Cerebellar cortex (tissue), 1 donor: ENCODE results near the gene PNCK.
"Not testable (repeated sequence)": the region's sequence is repeated elsewhere in the genome, so short reads cannot be mapped to it uniquely, and the experiment has no call there.

Experiments used
- DNase-seq: peaks from one replicate; pipeline ENCODE4 v3.0.0-alpha.2; 2015; ENCODE audit warnings: low spot score

The PNCK gene

DNA sequence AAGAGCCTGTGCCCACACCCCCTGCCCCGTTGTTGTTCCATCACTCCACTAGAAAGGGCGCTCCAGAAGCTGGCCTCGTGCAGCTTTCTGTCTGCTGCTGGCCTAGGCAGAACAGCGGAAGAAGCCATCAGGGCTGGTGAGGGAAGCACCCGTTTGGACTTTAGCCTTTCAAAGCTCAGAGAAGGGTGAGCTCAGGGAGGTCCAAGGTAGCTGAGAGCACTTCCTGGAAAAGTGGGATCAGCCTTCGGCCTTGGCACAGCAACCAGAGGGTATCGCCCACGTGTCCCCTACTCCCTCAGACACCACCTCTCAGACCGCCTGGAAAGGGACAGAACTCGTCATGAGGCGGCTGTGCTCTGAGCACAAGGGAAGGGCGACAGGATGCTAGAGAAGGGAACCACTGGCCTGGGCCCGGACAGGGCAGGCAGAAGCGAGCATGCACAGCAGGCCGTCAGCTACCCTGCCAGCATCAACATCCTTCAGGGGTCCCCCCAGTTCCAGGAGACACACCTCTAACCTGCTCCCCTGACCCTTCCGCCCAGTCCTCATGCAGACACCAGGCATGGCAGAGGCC is 25.7 kb upstream of the PNCK start:
- DNase-seq = not testable (repeated sequence)

DNA sequence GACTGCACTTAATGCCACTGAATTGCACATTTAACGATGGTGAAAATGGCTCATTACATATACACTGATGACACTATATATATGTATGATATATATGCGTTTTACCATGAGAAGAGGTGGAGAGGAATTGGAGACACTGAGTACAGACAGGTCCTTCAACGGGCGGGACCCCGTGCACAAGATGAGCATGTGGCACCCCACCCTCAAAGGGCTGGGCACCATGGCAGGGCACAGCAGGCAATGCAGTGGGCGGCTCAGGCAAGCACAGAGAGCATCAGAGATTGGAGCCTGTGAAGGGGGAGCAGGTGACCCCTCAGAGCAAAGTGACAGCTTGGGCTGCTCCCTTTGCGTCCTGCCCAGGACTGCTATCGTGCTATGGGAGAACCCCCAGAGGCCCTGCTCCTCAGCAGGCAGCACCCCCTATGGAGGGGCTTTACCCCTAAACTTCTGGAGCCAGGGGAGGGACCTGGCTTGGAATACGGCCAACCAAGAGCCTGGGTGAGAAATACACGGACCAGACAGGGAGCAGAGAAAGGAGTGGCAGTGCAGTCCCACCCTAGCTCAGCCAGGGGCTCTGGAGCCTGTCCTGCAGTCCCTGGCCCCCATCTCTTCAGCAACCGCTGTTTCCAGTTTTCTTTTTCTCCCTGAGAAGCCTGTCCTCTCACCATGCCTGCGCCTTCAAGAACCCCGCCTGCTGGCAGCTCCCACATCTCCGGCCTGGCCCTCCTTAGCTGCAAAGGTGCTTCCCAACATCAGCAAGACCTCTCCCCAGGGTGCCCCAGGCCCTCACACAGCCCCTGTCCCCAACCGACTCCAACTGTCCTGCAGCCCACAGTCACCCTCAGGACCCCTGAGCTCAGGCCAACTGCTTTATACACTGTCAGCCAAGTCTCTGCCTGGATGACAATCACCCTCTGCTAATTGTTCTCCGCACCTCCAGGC is 24.6 kb upstream of the PNCK start:
- DNase-seq = no peak

GRCh38 chrX:153696986-153697722 is 23.5 kb upstream of the PNCK start:
- DNase-seq = not testable (repeated sequence)

DNA sequence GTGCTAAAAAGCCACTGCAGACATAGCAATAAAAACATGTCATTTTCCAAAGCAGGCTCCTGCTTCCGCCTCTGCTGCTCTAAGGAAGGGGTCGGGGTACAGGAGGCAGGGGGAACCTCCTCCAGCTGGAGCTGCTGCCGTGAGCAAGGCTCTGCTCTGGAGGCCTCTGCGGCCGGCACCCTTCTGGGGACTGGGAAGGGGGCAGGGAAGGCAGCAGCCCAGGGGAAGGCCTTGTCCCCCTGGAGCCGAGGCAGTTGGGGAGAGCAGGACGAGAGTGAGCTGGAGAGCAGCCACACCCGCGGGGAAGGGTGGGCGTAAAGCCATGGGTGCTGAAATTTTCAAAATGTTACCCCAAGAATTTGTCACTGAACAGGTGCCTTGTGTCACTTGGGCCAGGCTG is 22.9 kb upstream of the PNCK start:
- DNase-seq = not testable (repeated sequence)

DNA sequence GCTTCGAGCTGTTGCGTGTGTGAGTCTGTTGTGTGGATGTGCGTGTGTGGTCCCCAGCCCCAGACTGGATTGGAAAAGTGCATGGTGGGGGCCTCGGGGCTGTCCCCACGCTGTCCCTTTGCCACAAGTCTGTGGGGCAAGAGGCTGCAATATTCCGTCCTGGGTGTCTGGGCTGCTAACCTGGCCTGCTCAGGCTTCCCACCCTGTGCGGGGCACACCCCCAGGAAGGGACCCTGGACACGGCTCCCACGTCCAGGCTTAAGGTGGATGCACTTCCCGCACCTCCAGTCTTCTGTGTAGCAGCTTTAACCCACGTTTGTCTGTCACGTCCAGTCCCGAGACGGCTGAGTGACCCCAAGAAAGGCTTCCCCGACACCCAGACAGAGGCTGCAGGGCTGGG is 22.5 kb upstream of the PNCK start:
- no peak for DNase-seq

- no peak for DNase-seq
Measured at GRCh38 chrX:153694687-153695270, 21.2 kb upstream of the PNCK start.

DNA sequence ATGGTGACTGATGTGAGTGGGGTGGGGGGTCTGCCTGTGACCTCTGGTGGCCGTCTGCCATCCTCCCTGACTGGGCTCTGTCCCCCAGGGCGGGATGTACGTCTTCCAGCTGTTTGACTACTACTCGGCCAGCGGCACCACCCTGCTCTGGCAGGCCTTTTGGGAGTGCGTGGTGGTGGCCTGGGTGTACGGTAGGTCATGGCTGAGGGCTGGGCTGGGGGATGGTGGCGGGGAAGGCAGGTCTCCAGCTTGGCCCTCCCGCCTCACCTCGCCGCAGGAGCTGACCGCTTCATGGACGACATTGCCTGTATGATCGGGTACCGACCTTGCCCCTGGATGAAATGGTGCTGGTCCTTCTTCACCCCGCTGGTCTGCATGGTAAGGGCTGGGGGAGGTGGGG is 20.6 kb upstream of the PNCK start:
- DNase-seq = not testable (repeated sequence)

- DNase-seq = no peak
Measured at GRCh38 chrX:153693216-153694086, 19.8 kb upstream of the PNCK start.

- no peak for DNase-seq
Measured at GRCh38 chrX:153692611-153693156, 19.1 kb upstream of the PNCK start.

- no peak for DNase-seq
Measured at GRCh38 chrX:153692003-153692402, 18.4 kb upstream of the PNCK start.

DNA sequence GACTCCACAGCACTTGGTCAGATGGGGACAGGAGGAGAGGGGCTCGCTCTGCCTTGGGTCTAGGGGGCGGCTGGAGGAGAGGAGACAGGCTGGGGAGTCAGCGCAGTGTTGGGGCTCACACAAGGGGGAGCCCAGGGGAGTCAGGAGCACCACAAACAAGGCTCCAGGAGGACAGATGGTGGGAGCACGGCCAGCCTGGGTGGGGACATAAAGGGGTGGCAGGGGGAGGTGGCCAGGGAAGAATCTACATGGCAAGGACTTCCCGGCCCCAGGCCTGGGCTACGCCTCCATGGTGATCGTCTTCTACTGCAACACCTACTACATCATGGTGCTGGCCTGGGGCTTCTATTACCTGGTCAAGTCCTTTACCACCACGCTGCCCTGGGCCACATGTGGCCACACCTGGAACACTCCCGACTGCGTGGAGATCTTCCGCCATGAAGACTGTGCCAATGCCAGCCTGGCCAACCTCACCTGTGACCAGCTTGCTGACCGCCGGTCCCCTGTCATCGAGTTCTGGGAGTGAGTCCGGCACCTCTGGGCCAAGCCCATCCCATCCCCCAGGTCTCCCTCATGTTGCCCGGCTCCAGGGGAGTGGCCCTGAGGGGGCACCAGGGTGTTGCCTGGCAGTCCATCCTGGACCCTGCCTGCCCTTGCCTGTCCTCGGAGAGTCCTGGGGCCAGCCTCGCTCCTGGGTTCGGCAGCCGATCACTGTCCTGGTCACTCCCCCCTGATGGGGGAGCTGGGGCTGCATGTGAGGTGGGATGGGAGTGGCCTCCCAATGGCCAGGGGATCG is 17.6 kb upstream of the PNCK start:
- not testable (repeated sequence) for DNase-seq

DNA sequence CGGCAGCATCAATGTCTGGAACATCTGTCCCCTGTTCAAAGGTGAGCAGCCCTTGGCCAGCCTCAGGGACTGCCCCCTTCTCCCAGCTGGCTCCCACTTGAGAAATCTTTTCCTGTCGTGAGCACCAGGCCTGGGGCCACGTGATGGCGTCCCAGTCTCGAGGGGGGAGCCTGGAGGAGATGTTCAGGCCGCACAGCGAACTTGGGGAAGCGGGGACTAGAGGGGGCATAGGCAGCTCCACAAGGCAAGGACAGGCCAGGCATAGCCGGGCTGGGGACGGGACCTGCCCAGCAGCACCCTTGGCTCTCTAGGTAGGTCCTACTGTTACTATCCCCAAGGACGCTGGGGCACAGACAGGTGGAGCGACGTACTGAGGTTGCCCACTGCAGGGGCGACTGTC is 16.9 kb upstream of the PNCK start:
- no peak for DNase-seq

GRCh38 chrX:153689654-153690465 is 16.2 kb upstream of the PNCK start:
- no peak for DNase-seq

GRCh38 chrX:153688911-153689590 is 15.4 kb upstream of the PNCK start:
- DNase-seq = no peak

DNA sequence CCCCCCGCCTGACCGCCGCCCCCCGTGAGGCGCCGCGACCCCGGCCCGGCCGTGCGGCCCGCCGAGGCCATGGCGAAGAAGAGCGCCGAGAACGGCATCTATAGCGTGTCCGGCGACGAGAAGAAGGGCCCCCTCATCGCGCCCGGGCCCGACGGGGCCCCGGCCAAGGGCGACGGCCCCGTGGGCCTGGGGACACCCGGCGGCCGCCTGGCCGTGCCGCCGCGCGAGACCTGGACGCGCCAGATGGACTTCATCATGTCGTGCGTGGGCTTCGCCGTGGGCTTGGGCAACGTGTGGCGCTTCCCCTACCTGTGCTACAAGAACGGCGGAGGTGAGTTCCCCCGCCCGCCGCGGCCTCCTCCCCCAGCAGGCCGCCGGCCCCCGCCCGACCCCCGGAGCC is 14.9 kb upstream of the PNCK start:
- DNase-seq = no peak

DNA sequence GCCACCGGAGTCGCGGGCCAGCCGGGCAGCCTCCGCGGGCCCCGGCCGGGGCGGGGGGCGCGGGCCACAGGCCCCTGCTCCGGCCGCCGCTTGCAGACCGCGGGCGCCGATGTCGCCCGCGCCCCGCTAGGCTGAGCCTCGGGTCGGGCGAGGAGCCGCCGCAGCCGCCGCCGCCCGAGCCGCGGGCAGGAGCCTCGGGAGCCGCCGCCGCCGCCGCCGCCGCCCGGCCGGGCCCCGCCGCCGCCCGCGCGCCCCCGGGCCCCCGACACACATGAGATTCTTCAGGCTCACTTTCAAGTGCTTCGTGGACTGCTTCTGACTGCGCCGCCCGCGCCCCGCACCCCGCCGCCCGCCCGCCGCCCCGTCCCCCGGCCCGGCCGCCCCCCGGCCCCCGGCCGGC is 14.5 kb upstream of the PNCK start:
- DNase-seq = no peak

DNA sequence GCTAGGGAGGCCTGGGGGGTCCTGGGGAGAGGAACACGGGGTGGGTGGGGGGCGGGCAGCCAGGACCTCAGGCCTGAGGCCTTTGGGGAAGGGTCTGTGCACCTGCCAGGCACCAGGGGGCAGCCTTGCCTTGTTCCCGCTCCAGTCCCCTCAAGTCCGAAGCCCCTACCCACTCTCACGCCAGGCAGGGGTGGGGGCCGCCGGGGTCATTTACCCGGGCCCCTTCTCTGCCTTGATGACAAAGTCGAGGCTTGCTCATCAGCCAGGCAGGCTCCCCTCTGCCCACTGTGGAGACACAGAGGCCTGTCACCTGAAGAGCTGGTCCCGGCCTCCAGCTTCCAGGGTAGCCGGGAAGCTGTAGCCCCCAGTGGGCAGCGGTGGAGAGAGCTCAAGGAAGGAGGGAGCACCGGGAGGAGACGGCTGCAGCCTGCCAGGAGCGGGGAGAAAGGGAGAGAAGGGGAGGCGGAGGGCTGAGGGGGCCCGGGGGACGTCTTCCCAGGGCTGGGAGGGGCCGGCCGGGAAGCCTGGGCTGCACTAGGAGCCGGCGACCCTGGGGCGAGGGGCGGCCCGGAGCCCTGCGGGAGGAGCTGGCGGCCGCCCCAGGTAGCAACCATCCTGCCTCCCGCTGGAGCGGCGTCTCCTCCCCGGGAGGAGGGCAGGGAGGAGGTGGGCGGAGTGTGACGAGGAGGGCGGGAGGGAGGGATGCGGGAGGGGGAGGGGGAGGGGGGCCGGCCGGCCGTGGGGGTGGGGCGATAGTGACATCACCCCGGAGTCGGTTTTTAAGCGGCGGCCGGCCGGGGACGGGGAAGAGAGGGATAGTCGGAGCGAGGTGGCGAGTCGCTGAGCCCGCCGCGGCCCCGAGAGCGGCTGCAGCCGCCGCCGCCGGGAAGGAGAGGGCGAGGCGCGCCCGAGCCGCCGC is 13.8 kb upstream of the PNCK start, which contains the start of gene SLC6A8:
TSS of gene SLC6A8 (plus strand) at position 806 of the 919 bp plus-strand sequence. CDS start 649 bp downstream, outside the sequence.
- peak; percentile 66 for DNase-seq

GRCh38 chrX:153686711-153687110 is 13.1 kb upstream of the PNCK start:
- DNase-seq = no peak
